GM18873 (cell line): ENCODE results near the gene NNMT.

Experiments
- ATAC-seq: cut with Tn5 transposase; IDR thresholded peaks from one replicate; pipeline ENCODE4 v1.9.1; 2021; ENCODE audit warnings: mild to moderate bottlenecking, moderate library complexity, moderate number of reproducible peaks; ENCODE audit not compliant: unreplicated experiment, low FRiP score

The NNMT gene

GRCh38 chr11:114262681-114263512 is 33.3 kb upstream of the NNMT start:
- ATAC-seq, result no peak

- ATAC-seq, result no peak
These were observed 32.6 kb upstream of the NNMT start for GRCh38 chr11:114263513-114264170.

DNA sequence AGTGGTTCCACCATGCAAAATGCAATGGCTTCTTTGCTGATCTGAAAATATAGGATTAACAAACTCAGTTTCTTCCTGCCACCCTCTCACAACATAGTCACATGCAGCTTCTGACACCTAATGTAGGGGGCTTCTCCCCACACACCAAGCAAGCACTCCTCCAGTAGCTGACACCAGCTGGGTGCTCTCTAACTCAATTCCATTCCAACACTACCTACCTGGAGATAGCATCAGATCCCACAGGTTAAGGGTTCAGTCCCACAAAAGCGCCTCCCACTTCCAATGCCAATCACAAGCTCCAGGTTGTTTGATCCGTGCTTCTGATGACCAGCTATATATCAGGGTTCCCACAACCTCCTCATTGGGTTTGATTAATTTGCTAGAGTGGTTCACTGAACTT is 31.8 kb upstream of the NNMT start:
- no peak for ATAC-seq

DNA sequence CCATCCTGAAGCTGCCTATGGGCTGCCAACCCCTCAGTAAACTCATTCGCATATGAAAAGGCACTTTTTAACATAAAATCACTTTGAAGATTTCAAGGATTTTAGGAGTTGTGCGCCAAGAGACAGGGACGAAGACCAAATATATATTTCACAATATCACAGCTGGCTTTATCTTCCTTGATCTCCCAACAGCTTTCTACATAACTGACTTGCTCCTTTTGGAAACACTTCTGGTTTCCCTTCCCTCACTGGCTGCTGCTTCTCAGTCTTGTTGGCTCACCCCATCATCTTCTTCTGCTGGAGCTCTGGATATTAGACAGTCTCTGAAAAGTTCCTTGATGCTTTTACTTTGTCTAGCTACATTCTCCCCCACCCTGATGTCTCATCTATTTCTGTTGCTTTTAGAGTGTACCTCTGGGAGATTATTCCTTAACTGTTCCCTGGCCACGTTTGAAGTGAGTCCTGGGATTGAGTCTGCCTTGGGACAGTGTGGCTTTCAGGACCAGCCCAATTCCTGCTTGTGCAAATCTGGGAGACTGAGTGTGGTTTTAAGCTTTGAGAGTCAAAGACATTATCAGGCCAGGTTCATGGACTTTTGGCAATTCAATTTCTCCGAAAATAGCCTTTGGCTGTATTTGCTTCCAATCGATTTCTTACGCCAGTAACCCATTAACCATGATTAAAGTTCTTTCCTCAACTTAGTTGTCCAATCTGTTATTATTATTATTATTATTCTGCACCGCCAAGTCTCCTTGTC is 30.9 kb upstream of the NNMT start:
- ATAC-seq, result no peak

DNA sequence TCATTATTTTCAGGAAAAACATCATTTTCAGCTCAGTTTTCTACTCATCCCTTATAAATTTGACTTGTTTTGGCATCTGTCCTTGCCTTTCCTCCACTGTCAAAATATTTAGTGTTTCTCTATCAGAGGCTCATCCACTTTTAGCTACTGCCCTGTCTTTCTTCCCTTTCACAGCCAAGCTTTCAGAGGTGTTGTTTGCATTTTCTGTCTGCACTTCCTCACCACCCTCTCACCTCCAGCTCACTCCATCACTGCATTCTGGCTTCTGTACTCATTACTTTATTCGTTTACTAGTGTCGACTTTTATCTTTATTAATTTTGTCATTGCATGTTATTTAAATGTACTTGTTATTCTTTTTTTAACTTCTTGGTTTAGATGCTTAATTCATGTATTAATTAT is 26.7 kb upstream of the NNMT start:
- ATAC-seq, result no peak

- no peak for ATAC-seq
These were observed 25.5 kb upstream of the NNMT start for GRCh38 chr11:114270531-114271270.

GRCh38 chr11:114271316-114271715 is 24.9 kb upstream of the NNMT start:
- ATAC-seq, result no peak

DNA sequence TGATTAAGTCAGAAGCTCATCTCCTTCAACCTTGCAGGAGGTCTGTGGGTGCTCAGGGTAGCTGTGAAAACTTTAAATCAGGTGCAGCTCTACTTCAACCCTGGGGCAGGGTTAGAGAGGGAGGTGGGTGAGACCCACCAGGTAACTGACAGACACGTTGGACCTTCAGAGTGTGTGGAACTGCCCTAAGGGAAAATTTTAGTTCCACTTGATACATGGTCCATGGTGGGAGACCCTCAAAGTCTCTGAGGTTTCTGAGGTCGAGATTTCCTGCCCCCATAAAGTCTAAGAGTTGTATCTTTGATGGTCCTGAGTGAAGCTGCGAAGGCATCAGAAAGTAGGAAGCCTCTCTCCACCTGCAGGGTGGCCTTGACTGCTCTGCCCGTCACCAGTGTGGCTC is 23.9 kb upstream of the NNMT start:
- ATAC-seq, result no peak

GRCh38 chr11:114273071-114273470 is 23.1 kb upstream of the NNMT start:
- no peak for ATAC-seq

DNA sequence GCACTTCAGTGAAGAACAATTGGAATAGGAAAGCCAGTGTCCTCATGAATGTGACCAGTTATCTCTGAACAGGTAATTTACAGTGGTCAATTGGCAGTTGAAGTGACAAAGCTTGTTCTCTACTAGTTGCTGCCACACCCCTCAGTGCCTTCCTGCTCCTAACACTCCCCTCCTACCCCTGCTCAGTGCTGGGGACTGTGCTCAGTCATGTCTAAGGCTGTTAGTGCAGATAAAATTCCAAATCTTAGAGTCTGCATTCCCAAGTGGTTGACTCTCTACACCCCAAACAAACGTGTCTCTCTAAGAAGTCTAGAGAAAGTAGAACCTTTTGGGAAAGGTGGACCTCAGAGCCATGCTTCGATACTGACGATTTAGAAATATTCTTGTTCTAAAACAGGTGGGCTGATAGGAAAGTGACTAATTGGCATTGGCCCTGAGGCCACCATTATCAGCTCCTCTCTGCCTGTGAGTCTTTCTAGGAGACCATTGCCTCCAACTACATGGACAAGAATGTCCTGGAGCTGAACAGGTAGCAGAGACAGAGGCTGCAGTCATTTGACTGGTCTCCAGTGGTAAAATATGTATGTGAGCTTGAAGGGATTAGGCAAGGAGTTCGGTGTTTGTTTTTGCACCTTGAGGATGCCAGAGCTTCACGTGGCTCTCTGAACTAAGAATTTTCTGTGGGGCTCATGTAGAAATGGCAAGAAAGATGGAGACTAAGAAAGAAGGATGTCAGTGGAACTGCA is 22.1 kb upstream of the NNMT start:
- ATAC-seq, result no peak

GRCh38 chr11:114274637-114275036 is 21.6 kb upstream of the NNMT start:
- no peak for ATAC-seq

- ATAC-seq, result no peak
These were observed 20.9 kb upstream of the NNMT start for GRCh38 chr11:114275280-114275679.

- ATAC-seq, result no peak
These were observed 20.1 kb upstream of the NNMT start for GRCh38 chr11:114276077-114276476.

DNA sequence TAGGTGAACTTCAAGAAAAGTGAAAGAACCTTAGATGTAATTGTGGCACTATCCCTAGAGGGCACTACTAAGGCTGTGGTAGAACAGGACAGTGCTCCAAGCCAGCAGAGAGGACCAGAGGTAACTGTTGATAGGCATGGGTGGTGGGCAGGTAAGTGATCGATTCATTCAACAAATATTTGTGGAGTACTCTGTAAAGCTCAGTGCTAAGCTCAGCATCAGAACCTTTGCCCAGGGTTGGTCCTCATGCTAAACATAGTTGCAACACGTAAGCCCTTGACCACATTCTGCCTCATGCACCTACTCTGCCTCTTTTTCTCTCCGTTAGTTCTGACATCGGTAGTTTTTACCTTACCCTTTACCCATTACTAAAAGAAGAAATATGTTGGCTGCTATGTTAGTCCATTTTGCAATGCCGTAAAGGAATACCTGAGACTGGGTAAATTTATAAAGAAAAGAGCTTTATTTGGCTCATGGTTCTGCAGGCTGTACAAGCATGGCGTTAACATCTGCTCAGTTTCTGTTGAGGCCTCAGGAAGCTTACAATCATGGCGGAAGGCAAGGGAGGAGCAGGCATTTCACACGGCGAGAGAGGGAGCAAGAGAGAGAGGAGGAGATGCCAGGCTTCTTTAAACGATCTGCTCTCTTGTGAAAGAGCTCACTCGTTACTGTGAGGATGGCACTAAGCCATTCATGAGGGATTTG is 18.4 kb upstream of the NNMT start:
- ATAC-seq, result no peak

GRCh38 chr11:114278342-114279065 is 17.7 kb upstream of the NNMT start:
- ATAC-seq, result no peak

GRCh38 chr11:114279792-114280546 is 16.2 kb upstream of the NNMT start:
- no peak for ATAC-seq

DNA sequence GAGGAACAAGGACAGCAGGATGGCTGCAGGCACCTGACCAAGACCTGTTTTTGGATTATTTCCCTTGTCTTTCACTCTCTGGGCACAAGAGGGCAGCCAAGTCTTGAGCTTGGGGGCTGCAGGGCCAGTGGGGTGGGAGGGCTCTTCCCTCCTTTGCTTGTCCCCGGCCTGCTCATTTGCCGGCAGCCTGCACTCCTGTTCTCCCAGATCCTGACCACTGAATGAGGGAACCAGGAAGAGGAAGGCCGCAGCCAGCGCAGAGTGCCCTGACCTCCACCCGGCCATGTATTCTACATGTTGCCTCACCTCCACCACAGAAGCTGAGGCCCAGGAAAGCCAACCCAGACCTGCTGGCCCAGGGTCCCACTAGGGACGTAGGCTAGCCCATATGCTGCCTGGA is 15.5 kb upstream of the NNMT start:
- ATAC-seq, result no peak

DNA sequence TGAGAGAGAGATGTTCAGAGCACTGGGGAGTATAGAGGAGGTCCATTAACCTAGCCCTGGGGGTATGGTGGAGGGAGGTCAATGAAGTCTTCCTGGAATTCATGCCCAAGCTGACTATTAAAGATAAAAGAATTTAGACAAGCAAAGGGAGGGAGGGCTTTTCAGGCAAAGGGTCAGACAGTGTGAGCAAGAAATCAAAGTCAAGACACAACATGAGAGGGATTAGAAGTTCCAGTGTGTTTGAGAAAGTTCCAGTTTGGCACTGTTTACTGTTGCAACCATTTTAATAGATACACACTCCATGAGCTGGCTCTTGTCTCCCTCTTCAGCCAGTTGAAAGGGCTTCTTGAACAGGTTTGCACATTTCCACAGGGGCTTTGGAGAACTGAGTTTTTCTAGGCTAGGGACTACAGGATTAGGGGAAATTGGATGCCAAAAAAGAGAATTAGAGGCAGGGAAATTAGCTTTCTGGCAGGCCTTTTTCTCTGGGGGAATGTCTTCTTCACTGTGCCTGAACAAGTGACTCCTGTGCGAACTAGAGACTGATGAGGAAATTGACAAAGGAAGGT is 14.7 kb upstream of the NNMT start:
- no peak for ATAC-seq
